Stimulated activated CD8-positive, alpha-beta memory T cell treated with anti-CD3 and anti-CD28 coated beads, Interleukin-15, amount 100 ng/mL, for 4 hours (primary cell): Measurements from ENCODE around the gene NPAS1.

Source experiments
- DNase-seq, 2 donors: peaks; one replicate each; pipeline ENCODE4 v3.0.0-alpha.2; 2020; ENCODE audit warnings: low read depth in 2 of 2

The NPAS1 gene

DNA sequence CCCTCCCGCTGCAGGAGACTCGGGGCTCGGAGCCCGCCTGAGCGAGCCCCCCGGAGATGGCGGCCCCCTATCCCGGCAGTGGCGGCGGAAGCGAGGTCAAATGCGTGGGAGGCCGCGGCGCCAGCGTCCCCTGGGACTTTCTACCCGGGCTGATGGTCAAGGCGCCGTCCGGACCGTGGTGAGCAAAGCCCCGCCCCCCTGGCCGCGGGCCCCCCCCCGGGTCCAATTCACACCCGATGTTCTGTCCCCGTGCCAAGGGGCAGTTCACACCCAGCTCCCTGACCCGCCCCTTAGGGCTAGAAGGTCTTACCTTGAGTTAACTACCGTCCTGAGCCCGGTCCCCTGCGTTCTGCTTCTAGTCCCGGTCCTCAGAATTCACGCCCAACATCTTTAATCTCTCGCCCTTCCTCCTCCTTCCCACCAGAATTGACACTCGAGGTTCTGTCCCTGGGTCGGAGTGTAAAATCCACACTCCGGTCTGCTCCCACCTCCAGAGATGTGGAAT is 1.4 kb downstream of the NPAS1 start:
- no peak for DNase-seq

DNA sequence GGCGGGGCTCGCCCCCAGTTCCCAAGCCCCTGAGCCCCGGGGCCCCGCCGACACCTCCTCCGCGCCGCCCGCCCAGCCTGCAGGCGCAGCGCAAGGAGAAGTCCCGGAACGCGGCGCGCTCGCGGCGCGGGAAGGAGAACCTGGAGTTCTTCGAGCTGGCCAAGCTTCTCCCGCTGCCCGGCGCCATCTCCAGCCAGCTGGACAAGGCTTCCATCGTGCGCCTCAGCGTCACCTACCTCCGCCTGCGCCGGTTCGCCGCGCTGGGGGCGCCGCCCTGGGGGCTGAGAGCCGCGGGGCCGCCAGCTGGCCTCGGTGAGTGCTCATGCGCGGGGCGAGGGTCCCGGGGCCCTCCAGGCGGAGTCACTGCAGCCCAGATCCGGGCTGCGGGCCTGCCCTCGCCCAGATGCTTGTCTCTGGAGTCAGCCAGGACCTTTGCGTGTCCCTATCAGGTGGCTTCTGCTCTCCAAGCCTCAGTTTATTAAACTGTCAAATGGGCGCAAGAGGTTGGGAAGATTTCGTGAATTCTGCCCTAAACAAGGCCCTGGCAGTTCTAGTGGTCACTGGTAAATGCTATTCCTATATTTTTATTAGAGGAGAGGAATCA is 2.0 kb downstream of the NPAS1 start:
- DNase-seq, result no peak

DNA sequence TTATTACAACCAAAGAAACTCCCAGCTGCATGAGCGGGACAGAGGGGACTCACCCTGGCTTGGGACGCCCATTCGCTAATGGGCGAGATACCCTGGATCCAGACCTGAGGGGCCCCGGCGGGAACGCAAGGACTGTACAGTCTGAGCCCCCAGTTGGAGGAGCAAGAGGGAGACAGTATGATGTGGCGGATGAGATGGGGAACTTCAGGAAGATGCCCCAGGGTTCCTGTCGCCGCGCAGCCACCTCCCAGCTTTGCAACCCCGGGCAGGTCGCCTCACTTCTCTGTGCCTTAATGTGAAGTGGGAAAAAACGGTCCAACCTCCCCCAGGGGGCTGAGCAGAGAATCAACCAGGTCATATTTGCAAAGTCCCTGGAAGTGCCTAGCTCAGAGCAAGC is 2.5 kb downstream of the NPAS1 start:
- no peak for DNase-seq

DNA sequence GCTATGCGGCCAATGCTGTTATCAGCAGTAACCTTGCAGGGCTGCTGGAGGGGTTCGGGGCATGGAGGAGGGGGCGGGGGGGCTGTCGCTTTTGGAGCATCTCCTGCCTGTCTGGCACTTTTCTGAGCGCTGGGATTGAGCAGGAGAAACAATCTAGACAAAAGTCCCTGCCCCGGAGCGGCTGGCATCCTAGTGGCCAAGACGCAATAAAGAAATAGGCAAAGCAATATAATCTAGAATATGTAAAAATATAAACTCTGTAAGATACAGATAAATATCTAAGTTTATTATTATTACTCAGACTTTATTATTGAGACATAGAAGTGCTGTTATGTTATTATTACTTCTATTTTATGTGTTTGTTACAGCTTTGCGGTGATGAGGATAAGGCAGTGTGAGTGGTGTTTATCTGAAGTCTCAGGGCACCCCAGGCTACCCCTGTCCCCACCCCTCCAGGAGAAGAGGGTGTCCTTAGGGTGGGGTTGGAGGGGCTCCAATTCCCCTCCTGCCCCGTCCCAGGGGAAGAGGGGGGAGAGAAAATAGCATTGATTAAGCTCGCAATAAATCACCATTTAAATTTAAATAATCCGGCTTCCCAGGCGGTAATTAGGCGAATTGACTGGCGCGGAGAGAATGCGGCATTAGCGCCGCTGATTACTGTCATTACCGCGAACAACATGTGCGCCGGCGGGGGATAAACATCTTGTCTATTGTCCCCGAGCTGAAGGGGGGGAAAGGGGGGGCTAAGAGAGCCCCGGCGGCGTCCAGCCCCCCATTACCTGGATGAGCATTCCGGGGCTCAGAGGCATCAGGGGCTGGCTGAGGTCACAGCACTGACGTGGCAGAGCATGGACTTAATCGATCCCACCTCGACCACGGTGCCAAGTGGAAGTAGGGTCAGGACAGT is 3.2 kb downstream of the NPAS1 start:
- DNase-seq, result no peak

DNA sequence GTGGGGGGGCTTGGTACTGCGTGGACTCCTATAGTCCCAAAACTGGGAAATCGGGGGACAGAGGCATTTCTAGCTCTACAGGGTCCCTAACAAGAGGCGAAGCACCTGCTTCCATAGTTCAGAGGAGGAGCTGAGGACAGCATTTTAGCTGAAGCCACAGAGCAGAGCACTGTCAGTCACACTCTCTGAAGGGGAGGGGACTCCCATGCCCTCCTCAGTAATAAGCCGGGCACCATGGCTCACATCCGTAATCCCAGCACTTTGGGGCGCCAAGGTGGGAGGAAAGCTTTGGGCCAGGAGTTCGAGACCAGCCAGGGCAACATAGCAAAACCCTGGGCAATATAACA is 3.8 kb downstream of the NPAS1 start:
- no peak for DNase-seq

DNA sequence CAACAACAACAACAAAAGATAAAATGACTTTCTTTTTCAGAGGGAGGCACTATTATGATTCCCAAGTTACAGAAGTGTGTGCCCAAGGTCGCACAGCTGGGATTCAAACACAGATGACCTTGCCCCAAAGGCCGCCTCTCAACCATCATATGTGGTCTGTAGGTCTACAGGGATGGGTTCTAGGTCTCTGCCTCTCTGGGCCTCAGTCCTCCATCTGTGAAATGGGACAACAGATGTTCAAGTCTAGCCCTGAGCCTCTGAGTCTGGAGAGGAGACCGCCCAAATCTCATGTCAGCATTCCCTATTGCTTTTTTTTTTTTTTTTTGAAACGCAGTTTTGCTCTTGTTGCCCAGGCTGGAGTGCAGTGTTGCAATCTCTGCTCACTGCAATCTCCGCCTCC is 4.9 kb downstream of the NPAS1 start:
- no peak for DNase-seq

DNA sequence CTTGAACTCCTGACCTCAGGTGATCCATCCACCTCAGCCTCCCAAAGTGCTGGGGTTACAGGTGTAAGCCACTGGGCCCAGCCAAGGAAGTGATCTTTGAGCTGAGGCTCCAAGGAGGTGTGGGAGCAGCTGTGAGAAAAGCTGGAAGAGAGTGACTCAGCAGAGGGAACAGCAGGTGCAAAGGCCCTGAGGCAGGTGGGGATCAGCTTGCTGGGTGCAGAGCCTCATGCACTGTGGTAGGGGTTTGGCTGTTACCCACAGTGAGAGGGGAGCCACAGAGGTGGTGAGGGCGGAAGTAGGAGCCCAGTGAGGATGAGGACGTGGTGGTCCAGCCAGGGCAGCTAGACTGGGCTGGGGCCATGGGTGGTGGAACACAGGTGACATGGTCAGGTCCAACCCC is 6.5 kb downstream of the NPAS1 start:
- DNase-seq, result no peak

DNA sequence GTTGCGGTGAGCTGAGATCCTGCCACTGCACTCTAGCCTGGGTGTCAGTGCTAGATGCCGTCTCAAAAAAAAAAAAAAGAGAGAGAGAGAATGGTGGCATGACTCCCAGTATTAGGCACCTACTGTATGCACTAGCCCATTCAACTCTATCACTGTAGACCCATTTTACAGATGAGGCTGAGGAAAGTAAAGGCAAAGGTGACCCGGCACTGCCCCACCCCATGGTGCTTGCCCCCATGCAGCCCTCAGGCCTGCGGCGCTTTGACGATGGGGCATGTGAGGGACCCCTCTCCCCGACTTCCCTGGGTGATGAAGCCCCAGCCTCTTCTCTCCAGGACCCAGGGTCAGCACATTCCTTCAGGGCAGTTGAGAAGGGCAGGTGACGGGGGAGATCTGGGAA is 7.3 kb downstream of the NPAS1 start:
- DNase-seq, result no peak

DNA sequence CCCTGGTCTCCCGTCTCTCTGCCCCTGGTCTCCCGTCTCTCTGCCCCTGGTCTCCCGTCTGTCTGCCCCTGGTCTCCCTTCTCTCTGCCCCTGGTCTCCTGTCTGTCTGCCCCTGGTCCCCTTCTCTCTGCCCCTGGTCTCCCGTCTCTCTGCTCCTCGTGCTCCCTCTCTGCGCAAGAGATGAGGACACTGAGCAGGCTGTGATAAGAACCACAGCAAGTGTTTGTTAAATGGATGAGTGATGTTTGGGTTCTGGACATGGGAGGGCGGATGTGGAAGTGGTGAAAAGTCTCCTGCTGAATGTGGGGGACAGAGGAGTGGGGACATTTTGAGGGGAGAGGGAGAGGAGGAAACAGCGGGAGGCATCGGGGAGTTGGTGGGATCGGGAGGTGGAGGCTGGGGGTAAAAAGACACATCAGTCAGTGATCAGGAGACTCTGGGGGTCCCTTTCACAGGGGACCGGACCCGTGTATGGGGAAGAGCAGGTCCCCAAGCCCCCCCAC is 8.0 kb downstream of the NPAS1 start:
- no peak for DNase-seq

DNA sequence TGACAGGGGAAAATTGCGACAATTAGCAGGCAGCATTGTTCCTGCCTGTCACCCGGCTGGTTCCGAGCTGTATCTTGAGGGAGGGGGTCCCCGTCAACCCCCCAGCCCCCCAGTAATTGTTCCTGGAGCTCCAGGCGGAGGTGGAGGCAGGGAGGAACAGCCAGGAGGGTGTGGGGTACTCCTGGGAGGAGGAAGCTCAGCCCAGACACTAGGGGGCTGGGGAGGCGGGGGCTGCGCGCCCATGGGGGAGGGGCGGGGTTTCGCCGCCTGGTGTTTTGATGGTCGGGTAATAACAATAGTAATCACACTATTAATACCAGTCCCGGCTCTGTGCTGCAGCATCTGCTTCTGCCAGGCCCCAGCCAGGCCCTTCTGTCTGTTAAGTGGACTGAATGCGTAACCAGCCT is 8.6 kb downstream of the NPAS1 start:
- no peak for DNase-seq

DNA sequence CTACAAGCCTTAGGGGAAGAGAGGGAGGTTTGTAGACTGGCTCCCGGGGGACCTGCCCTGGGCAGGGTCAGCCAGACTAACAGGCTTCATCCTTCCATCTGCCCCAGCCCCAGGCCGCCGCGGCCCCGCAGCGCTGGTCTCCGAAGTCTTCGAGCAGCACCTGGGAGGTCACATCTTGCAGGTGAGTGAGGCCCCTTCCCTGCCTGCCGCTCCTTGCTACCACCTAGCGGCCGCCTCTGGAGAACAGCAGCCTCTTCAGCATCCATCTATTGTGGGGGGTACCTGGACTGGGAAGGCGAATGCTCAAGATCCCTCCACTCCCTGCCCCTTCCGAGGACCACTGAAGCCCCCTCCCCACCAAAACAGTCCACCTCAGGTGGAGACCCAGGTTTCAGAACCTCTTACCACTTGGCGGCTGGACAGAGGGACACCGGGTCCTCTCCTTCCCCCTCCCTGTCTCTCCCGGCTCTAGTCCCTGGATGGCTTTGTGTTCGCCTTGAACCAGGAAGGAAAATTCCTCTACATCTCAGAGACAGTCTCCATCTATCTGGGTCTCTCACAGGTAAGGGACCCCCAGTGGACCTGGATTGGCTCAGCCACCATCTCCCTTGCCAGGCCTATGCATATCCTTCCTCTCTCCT is 12.7 kb downstream of the NPAS1 start:
- peak; percentile 38 to 47 for DNase-seq

DNA sequence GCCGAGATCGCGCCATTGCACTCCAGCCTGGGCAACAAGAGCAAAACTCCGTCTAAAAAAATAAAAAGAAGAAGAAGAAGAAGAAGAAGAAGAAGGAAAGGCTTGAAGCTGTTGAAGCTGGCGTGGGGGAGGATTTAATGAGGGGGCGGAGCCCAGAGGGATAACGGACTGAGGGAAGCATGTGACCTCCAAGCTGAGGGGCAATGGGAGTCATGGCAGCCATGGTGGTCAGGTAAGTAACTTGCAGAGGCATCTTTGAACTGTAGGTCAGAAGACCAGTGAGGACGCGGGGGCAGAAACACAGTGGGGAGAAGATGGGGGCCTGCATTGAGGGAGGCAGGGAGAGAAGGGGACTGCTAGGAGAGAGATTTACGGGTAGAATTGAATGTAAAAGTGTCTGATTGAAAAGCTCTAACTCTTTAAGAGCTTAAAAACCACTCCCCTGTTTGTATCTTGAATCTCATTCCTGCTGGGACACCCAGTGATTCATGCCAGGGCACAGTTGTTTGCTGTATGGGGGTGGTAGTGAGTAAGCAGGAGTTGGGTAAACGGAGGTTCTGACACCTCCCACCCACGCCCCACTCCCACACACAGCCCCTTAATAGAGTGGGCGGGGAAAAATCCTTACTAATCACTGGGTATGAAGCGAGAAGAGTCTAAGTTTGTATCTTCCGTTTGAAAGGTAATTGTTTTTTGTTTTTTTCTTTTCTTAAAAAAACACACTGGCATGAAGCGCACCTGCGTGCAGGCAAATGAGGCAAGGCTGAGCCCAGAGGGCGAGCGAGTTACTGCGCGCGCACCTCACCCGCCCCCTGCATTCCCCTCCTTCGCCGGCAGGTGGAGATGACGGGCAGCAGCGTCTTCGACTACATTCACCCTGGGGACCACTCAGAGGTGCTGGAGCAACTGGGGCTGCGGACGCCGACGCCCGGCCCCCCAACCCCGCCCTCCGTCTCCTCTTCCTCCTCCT is 15.8 kb downstream of the NPAS1 start:
- peak; percentile 90 to 92 for DNase-seq

DNA sequence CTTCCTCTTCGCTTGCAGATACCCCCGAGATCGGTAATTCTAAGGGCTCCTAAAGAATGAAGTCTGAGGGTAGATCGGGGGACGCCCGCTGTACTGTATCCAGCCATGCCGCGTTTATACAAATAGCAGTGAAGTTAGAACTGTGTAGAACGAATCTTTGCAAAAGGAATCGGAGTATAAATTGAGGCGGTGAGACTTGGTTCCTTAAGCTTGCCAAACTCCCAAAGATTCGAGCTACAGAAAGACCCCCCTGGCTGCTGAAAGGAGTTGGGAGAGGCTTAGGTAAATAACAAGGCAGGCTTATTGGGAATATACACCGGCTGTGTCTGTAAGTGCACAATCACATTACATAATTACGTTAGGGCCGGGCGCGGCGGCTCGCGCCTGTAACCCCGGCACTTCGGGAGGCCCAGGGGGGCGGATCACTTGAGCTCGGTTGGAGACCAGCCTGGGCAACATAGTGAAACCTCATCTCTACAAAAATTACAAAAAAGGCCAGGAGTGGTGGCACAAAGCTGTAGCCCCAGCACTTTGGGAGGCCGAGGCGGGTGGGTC is 16.5 kb downstream of the NPAS1 start:
- no peak for DNase-seq

DNA sequence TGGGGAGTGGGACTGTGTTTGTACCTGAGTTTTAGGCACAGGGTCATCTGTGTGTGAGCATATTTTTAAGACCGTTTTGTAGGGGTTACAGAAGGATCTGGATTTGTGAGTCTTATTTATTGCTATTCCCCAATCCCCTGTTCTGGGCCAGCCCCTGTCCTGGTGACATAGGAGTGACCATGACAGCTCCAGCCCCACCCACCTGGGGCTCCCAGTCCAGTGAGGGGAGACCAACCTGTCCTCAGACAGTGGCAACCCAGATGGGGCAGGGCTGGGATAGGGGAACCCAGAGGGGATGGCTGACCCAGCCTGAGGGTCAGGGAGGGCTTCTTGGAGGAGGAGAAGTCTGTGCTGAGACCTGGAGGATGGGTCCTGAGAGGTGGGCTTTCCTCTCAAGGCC is 18.1 kb downstream of the NPAS1 start:
- no peak for DNase-seq

DNA sequence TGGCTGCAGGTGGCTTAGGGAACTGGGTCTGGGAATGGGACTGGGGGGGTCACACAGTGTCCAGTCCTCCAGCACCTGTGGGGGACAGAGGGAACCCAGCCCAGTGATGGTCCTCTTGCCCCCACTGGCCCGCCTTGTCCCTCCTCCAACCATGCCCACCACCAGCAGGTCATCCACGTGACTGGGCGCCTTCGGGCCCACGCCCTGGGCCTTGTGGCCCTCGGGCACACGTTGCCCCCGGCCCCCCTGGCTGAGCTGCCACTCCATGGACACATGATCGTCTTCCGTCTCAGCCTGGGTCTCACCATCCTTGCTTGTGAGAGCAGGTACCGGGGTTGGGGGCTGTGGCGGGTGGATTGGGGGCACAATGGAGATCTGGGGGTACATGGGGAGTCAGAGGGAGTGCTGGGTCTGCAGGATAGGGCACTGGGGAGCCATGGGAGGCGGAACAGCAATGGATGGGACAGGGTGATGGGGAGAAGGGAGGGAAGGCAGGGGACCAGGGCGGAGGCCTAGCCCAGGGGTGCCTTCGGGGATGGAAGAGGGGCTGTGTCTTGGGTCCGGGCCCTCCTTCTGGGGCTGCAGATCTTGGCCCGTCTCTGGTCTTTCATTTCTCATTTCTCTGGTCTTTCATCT is 19.7 kb downstream of the NPAS1 start:
- DNase-seq, result no peak

DNA sequence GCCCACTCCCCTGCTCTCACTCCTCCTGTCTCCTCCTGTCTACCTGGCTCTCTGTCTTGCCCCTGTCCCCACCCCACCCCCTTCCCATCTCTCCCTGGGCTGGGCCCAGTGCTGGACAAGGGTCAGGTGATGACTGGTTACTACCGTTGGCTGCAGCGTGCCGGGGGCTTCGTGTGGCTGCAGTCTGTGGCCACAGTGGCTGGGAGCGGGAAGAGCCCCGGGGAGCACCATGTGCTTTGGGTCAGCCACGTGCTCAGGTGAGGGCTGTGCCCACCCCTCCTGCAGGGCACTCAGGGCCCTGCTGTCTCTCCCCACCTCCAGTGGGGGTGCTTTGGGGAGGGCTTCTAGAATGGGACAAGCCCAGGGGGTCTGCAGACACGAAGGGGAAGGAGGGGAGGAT is 21.2 kb downstream of the NPAS1 start:
- no peak for DNase-seq

DNA sequence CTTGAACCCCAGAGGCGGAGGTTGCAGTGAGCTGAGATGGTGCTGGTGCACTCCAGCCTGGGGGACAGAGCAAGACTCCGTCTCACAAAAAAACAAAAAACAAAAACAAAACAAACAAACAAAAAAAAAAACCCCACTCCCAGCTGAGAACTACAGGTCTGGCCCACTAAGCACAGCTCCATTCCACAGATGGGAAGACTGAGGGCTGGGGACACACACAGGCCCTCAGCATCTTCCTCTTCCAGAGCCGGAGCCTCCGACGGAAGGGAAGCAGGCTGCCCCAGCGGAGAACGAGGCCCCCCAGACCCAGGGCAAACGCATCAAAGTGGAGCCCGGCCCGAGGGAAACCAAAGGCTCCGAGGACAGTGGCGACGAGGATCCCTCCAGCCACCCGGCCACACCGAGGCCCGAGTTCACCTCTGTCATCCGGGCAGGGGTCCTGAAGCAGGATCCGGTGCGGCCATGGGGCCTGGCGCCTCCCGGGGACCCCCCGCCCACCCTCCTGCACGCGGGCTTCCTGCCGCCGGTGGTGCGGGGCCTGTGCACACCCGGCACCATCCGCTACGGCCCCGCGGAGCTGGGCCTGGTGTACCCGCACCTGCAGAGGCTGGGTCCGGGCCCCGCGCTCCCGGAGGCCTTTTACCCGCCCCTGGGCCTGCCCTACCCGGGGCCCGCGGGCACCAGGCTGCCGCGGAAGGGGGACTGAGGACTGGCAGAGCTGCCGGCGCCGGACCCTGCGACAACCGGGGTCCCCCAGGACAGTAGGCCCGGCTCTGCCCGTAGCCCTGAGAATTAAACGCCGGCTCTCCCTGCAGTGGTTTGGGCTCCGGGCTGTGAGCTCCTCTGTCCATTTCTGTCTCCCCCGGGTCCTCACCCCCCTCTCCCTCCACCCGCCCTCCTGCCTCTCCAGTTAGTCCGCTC is 25.6 kb downstream of the NPAS1 start:
- DNase-seq, result no peak

DNA sequence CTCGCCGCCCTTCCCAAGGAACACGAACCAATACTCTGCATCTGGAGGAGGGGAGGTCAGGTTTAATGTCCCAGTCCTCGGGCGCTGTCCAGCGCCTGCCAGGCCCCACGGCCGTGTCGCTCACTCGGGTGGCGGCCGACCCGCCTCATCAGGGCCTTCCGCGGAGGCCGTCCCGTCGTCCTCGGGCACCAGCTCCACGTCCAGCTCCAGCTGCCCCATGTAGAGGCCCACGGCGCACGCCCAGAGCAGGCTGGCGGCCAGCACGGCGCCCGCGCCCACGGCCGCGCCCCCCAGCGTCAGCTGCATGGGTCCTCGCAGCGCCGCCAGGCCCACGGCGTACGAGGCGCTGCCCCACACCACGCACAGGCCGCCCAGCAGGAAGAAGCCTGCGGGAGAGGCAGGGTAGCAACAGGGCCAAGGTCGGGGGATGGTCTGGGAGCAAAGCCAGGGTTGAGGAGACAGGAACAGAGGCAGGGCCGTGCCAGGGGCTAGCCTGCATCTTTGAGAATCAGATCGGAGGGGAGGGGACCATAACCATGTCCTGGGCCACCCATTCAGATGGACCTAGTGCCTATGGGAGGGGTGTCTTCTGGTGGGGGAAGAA is 26.3 kb downstream of the NPAS1 start:
- DNase-seq, result no peak

DNA sequence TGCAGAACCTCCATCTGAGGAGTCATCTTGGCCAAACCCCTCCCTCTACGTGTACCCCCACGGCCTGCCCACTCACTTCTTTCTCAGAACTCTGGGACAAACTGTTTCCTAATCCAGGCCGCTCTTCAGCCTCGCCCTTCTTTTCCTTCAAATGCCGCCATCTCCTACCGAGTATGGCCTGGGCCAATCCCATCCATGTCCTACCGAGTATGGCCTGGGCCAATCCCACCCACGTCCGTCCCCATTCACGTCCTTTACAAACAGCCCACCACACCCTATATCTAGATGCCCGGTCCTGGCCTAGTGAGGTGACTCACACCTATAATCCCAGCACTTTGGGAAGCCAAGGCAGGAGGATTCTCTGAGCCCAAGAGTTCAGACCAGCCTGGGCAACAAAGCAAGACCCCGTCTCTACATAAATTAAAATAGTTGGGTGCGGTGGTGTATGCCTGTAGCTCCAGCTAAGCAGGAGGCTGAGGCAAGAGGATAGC is 27.7 kb downstream of the NPAS1 start:
- DNase-seq, result no peak
